ENCODE measurements around the gene TRAFD1.

- TF ChIP-seq CTCF (IDR thresholded peaks at IDR 0.05; ENCODE audit: low read depth, low read length), result no peak
- TF ChIP-seq MAX (IDR thresholded peaks at IDR 0.05; ENCODE audit: low read depth, low read length), result no peak
- no peak for TF ChIP-seq POLR2A (IDR thresholded peaks at IDR 0.05; ENCODE audit: extremely low read depth, insufficient read length)
- TF ChIP-seq MYC (IDR thresholded peaks at IDR 0.05; ENCODE audit: low read depth, low read length), result no peak
Observed at GRCh38 chr12:112103758-112104503, 21.4 kb upstream of the TRAFD1 start.
